Measurements from ENCODE around the gene WDR59.
"Not testable (repeated sequence)": the region's sequence is repeated elsewhere in the genome, so short reads cannot be mapped to it uniquely, and the experiment has no call there.

Gene WDR59

DNA sequence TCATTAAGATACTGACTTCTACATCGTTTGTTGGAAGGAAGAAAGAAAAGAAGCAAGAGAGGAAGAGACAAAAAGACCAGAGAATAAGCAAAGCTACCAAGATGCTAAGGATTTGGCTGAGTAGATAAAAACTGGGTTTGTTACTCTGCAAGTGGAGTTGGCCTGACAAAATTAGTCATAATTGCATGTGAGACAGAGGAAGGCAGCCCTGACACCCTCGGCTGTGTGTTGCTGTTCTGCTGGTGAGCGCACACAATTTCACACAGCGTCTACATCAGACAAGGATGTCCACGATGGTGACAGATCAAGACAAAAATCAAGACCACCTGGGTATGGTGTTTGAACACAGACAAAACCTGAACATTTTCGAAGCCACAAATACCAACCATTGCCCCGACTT, 134.9 kb downstream of the WDR59 start:
- no peak for DNase-seq

DNA sequence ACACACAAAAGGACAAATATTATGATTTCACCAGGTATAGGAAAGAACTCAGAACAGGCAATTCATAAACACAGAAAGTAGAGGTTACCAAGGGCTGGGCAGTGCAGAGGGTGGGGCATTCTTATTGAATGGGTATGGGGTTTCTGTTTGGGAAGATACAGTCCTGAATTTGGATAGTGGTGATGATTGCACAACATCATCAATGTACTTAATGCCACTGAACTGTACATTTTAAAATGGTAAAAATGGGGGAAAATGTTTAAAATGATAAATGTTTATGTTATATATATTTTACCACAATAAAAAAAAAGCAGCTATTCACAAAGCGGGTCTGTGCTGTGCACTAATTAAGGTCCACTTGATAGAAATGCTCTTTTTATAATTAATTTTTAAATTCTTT, 137.7 kb downstream of the WDR59 start:
- no peak for DNase-seq

DNA sequence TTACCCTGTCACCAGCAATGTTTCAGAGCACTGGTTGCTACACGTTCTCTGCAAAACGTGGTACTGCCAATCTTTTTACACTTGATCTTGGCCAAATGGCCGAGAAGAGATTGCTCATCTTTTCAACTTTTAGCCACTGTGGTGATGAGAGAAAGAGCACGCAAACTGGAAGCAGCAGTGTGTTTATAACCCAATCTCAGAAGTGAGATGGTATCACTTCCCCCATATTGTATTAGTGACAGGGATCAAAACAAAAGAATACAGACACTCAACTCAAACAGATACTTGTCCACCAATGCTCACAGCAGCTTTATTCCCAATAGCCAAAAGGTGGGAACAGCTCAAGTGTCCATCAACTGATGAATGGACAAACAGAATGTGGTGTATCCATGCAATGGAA, 138.2 kb downstream of the WDR59 start:
- no peak for DNase-seq

DNA sequence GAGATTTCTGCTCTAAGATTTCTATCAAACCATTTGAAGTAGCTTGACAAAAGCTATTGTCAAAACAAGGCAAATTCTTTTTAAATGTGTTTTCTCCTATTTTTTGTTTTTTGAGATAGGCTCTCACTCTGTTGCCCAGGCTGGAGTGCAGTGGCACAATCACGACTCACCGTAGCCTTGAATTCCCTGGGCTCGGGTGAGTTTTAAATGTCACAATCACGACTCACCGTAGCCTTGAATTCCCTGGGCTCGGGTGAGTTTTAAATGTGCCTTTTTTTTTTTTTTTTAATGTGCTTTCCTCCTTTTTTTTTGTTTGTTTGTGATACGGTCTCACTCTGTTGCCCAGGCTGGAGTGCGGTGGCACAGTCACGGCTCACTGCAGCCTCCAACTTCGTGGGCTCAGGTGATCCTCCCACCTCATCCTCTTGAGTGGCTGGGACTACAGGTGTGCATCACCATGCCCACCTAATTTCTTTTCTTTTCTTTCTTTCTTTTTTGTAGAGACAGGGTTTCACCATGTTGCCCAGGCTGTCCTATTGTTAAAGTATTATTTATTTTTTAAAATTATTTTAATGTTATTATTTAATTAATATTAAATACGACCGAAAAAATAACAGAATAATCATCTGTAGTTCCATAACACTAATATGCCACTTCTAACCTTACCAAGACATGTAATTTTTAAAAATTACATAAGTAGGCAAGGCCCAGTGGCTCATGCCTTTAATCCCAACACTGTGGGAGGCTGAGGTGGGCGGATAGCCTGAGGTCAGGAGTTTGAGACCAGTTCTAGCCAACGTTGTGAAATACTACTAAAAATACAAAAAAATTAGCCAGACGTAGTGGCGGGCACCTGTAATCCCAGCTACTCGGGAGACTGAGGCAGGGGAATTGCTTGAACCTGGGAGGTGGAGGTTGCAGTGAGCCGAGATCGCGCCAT, 140.6 kb downstream of the WDR59 start:
- DNase-seq: no peak

DNA sequence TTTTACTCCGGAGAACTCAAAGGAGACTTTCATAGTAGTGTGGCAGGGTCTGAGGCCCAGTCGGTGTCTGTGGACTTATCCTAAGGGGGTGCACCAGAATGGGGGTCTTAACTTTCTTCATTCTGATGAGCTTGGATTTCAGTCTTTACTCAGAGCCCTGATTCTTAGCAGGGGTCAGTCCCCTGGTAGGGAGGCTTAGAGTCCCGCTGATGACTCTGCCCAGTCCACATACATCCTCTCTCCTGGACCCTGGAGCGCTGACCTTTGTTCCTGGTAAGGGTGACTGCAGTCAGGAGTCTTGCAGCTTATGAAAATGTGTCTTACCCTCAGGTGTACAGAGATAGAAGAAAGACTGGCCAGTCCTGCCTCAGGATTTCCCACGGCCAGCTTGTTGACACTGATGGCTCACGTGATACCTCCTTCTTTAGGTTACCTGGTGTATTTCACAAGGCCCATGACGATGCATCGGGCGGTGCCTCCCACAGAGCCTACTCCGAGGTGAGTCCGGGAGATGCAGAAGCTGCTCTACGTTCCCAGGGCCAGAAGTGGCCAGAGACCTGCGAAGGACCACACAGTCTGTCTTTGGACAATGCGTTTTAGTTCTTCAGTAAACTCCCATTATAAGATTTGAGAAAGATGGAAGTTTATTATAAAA, 141.4 kb downstream of the WDR59 start:
- DNase-seq: not testable (repeated sequence)

GRCh38 chr16:74842413-74842812, 142.5 kb downstream of the WDR59 start:
- no peak for DNase-seq

DNA sequence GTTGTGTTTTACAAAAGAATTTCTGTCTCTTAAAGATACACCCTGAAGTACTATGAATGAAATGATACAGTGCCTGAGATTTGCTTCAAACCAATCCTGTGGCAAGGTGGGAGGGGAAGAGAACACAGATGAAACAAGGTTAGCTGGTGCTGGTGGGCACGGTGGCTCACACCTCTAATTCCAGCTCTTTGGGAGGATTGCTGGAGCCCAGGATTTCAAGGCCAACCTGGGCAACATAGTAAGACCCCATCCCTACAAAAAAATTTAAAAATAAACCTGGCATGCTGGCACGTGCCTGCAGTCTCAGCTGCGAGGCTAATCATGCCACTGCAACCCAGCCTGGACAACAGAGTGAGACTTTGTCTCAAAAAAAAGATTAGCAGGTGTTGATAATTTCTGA, 143.0 kb downstream of the WDR59 start:
- DNase-seq: no peak

DNA sequence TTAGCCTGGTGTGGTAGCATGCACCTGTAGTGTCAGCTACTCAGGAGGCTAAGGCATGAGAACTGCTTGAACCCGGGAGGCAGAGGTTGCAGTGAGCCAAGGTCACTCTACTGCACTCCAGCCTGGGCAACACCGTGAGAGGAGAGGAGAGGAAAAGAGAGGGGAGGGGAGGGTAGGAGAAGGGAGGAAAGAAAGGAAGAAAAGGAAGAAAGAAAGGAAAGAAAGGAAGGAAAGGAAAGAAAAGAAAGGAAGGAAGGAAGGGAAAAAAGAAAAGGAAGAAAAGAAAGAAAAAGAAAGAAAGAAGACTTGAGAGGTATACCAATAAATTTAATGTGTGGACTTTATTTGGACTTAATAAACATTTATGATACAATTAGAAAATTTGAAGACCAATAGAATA, 143.5 kb downstream of the WDR59 start:
- no peak for DNase-seq

DNA sequence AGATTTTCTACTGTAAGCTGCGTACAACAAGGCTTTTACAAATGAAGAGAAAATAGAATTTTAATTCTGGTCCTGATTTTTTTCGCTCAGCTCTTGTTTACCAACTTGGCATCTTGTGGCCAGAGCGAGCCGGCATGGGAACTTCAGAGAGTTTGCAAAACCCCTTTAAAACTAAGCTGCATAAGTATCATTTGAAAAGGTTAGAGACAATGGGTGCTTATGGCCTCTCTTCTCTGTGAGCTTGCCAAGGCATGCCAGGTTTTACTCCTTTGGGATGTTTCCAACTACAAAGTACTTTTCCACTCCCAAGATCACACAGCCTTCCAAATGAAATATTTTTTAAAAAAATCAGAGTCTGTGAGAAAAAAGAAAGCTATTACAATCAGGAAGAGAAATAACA, 147.9 kb downstream of the WDR59 start:
- no peak for DNase-seq

- no peak for DNase-seq
Observed at GRCh38 chr16:74836111-74836671, 148.7 kb downstream of the WDR59 start.

DNA sequence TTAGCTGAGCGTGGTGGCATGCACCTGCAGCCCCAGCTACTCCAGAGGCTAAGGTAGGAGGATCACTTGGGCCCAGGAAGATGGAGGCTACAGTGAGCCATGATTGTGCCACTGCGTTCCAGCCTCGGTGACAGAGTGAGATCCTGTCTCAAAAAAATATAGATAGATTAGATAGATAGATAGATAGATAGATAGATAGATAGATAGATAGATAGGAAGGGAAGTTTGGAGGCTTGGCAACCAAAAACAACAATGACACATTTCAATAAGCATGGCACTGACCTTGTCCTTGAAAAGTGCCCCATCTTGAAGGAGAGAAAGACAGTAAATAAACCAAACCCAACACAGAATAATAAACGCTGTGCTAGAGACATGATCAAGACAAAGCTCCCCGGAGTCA, 152.7 kb downstream of the WDR59 start:
- no peak for DNase-seq

DNA sequence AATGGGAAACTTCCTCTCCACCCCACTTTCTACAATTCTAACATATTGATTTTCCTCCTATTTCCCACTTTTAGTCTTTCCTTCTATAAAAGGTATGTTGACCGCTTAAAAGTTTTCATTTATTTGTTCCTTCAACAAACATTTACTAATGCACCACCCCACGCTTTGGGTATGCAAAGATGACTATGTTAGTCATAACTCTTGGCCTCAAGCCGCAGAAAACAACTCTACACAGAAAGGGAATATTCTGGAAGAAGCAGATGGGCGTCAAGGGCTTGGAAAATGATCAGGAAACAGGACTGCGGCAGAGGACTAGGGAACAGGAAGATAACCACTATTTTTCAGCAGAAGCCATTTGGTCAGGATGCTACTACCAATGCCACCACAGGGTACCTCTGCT, 153.5 kb downstream of the WDR59 start:
- DNase-seq: no peak

DNA sequence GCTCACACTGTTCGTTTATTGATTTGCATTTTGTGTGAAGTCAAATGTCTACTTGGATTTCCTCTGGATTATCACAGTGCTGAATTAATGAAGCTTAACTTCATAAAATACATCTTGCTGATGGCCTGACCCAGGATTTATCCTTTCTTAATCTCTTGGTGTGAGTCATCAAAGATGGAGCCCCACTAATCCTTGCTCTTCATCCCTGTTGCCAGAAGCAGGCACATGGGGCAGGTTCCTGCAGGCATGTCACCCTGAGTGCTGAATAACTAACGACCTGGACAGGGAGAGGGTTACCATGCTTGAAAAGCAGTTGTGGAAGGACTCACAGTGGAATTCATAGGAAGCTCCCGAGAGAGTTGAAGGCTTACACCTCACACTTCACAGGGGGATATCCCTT, 154.3 kb downstream of the WDR59 start:
- DNase-seq: no peak

DNA sequence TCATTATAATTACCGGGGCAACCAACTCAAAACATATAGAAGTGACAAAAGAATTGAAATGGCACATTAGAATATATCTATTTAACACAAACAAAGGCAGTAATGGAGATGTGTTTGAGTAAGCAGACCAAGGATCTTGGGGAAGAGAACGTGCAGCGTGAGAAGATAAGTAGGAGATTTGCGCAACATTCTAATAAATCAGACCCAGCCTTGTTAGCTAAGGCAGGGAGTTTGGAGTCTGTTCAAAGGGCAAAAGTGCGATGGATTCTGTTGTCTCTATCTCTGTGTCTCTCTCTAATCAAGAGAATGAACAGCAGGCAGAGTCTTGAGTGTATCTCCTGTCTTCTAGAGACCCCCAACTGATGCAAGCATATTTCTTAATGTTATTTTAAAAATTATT, 155.3 kb downstream of the WDR59 start:
- DNase-seq: no peak

GRCh38 chr16:74825941-74826340, 159.0 kb downstream of the WDR59 start:
- no peak for DNase-seq

DNA sequence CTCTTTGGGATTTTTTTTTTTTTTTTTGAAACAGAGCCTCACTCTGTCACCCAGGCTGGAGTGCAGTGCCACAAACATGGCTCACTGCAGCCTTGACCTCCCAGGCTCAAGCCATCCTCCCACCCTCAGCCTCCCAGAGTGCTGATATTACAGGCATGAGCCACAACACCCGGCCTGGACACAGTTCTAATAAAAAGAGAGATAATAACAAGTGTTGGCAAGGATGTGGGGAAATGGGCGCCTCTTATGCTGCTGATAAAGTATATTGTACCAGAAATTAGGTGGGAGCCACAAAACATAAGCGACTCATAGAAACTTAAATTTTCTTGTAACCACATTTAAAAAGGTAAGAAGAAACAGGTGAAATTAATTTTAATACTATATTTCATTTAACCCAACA, 159.9 kb downstream of the WDR59 start:
- DNase-seq: no peak
